Renal pelvis (tissue), 4 donors: ENCODE measurements around the gene PLPPR5. TPM values are rescaled to one million over a fixed set of nuclear protein-coding genes. Genes with fewer than 3 reads are reported as not detected.

ENCODE experiments used
- DNase-seq: peaks from one replicate; pipeline ENCODE4 v3.0.0-alpha.2; 2013
- polyA plus RNA-seq, 3 donors: library from polyadenylated mRNA; unstranded; fragments of 120-200 nt; gene quantifications; one replicate each; pipeline ENCODE4 v1.2.1, GENCODE V29; 2013; ENCODE audit not compliant: insufficient read length in 3 of 3

Gene PLPPR5
- polyA plus RNA-seq, 3 donors = 1.7 to 2.2 (median 1.7) TPM

DNA sequence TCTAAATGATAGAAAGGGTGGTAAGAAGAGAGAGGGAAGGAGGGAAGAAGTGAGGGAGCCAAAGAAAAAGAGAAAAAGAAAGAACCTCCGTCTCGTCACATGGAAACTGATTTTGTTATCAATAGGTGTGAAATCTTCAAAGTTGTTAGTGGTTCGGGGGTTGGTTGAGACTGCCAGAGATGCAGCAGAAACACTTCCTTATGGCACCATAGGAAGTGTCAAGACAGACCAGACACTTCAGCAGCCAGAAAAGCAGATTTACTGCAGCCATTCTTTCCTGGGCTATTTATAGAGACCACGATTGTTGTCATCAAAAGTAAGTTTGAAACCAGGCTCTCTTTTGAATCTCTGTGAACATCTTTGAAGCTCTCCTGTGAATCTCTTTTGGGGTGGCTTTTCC lies 150.5 kb downstream of the PLPPR5 start:
- DNase-seq = no peak

GRCh38 chr1:98849969-98850636 lies 154.6 kb downstream of the PLPPR5 start:
- DNase-seq = no peak

DNA sequence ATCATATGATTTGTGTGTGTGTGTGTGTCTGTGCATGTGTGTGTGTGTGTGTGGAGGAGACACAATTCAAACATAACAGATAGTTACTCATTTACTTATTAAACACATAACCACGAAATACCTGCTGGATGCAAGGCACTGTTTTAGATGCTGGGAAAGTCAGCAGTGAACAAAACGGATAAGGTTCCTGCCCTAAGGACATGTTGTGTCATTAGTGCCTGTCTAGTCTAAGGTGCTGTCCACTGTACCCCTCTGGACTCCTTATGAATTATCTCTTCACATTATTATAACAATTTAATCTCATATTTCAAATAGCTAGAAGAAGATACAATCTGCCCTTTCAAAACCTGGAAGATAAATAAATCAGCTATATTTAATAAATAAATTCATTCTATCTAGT lies 162.4 kb downstream of the PLPPR5 start:
- DNase-seq = no peak
